Measurements from ENCODE around the gene OSBP2.
A peak's percentile ranks its signal among the peaks of the same experiment; 100 is the strongest.

Gene OSBP2

GRCh38 chr22:30668386-30668710 is 26.3 kb upstream of the OSBP2 start:
- Histone ChIP-seq H2BK12ac (ENCODE audit: low read length in 2 of 2) (peak overlapping the region in 1 of 2 experiments; percentile 15), H4K91ac (ENCODE audit: low read length) (no peak overlapping the region), H2AK5ac (ENCODE audit: low read length, severe bottlenecking) (no peak overlapping the region), H3K18ac (ENCODE audit: low read depth in 1 of 2, low read length in 2 of 2) (peak overlapping the region; percentile 77 to 87), H4K8ac (ENCODE audit: low read length) (peak overlapping the region; percentile 85), H3K9ac (ENCODE audit: low read length) (peak overlapping the region; percentile 97), H3K9me3 (ENCODE audit: control insufficient read depth, low read length) (no peaks in the 10 kb centered on the region), H2BK15ac (ENCODE audit: low read depth, poor library complexity, severe bottlenecking) (no peak overlapping the region), H3K4me3 (ENCODE audit: insufficient read depth in 1 of 2, low read depth in 1 of 2, low read length in 2 of 2) (peak overlapping the region; percentile 91 to 94), H3K14ac (ENCODE audit: low read length in 2 of 2) (no peak overlapping the region), H2BK5ac (ENCODE audit: low read depth, low read length, poor library complexity, severe bottlenecking) (no peak overlapping the region), H3K79me1 (replicated peaks; ENCODE audit: low read length, poor library complexity, severe bottlenecking) (peaks cover 21% of the 10 kb centered on the region), H3K27ac (ENCODE audit: low read length, poor library complexity, severe bottlenecking) (no peak overlapping the region), H3K23ac (ENCODE audit: low read length in 2 of 2) (peak overlapping the region in 1 of 2 experiments; percentile 34), H3K4me2 (ENCODE audit: low read length, poor library complexity, severe bottlenecking) (peak overlapping the region; percentile 79), H3K27me3 (ENCODE audit: control insufficient read depth in 1 of 2, insufficient read depth in 1 of 2, low read length in 2 of 2) (no peaks in the 10 kb centered on the region), H3K4ac (ENCODE audit: low read depth in 1 of 2, low read length in 2 of 2) (peak overlapping the region; percentile 42 to 49), H3K4me1 (ENCODE audit: control insufficient read depth, insufficient read depth, low read depth, low read length) (peaks cover 8% of the 10 kb centered on the region), H2BK120ac (ENCODE audit: low read depth, low read length) (no peak overlapping the region), H2AFZ (ENCODE audit: low read depth, low read length) (peak overlapping the region; percentile 95), H3K36me3 (ENCODE audit: control insufficient read depth in 1 of 2, insufficient read depth in 2 of 2, low read depth in 1 of 2, low read length in 2 of 2) (peaks cover 13 to 14% of the 10 kb centered on the region in 2 experiments)
- WGBS, result 24% methylated on average over 10 of the region's 10 CpGs
- DNase-seq, result no peak

- Histone ChIP-seq H3K14ac (ENCODE audit: low read length in 2 of 2) (no peak overlapping the region), H3K9me3 (ENCODE audit: control insufficient read depth, low read length) (no peaks in the 10 kb centered on the region), H2BK15ac (ENCODE audit: low read depth, poor library complexity, severe bottlenecking) (no peak overlapping the region), H3K4me1 (ENCODE audit: control insufficient read depth, insufficient read depth, low read depth, low read length) (peaks cover 7% of the 10 kb centered on the region), H2AFZ (ENCODE audit: low read depth, low read length) (no peak overlapping the region), H4K91ac (ENCODE audit: low read length) (no peak overlapping the region), H2BK120ac (ENCODE audit: low read depth, low read length) (no peak overlapping the region), H2BK5ac (ENCODE audit: low read depth, low read length, poor library complexity, severe bottlenecking) (no peak overlapping the region), H3K4me2 (ENCODE audit: low read length, poor library complexity, severe bottlenecking) (no peak overlapping the region), H2AK5ac (ENCODE audit: low read length, severe bottlenecking) (no peak overlapping the region), H3K9ac (ENCODE audit: low read length) (no peak overlapping the region), H3K36me3 (ENCODE audit: control insufficient read depth in 1 of 2, insufficient read depth in 2 of 2, low read depth in 1 of 2, low read length in 2 of 2) (no peaks in the 10 kb centered on the region), H2BK12ac (ENCODE audit: low read length in 2 of 2) (no peak overlapping the region), H3K27me3 (ENCODE audit: control insufficient read depth in 1 of 2, insufficient read depth in 1 of 2, low read length in 2 of 2) (peaks cover 0 to 12% of the 10 kb centered on the region in 2 experiments), H3K4me3 (ENCODE audit: insufficient read depth in 1 of 2, low read depth in 1 of 2, low read length in 2 of 2) (no peak overlapping the region), H3K4ac (ENCODE audit: low read depth in 1 of 2, low read length in 2 of 2) (no peak overlapping the region), H3K18ac (ENCODE audit: low read depth in 1 of 2, low read length in 2 of 2) (no peak overlapping the region), H4K8ac (ENCODE audit: low read length) (no peak overlapping the region), H3K23ac (ENCODE audit: low read length in 2 of 2) (no peak overlapping the region), H3K27ac (ENCODE audit: low read length, poor library complexity, severe bottlenecking) (no peak overlapping the region), H3K79me1 (replicated peaks; ENCODE audit: low read length, poor library complexity, severe bottlenecking) (peaks cover 6% of the 10 kb centered on the region)
- 86% methylated on average over 2 of the region's 3 CpGs for WGBS
- no peak for DNase-seq
Measured at GRCh38 chr22:30671071-30671470, 23.6 kb upstream of the OSBP2 start.

GRCh38 chr22:30673136-30673535 is 21.5 kb upstream of the OSBP2 start:
- WGBS, result 96% methylated on average over 4 of the region's 4 CpGs
- H3K27me3 ChIP-seq (ENCODE audit: control insufficient read depth in 1 of 2, insufficient read depth in 1 of 2, low read length in 2 of 2), result peaks cover 0 to 12% of the 10 kb centered on the region in 2 experiments
- no peak overlapping the region for H2AK5ac ChIP-seq (ENCODE audit: low read length, severe bottlenecking)
- H3K9me3 ChIP-seq (ENCODE audit: control insufficient read depth, low read length), result no peaks in the 10 kb centered on the region
- no peak overlapping the region for H3K9ac ChIP-seq (ENCODE audit: low read length)
- no peaks in the 10 kb centered on the region for H3K79me1 ChIP-seq (replicated peaks; ENCODE audit: low read length, poor library complexity, severe bottlenecking)
- no peak overlapping the region for H3K14ac ChIP-seq (ENCODE audit: low read length in 2 of 2)
- H4K8ac ChIP-seq (ENCODE audit: low read length), result no peak overlapping the region
- H4K91ac ChIP-seq (ENCODE audit: low read length), result no peak overlapping the region
- peaks cover 4% of the 10 kb centered on the region for H3K4me1 ChIP-seq (ENCODE audit: control insufficient read depth, insufficient read depth, low read depth, low read length)
- H3K36me3 ChIP-seq (ENCODE audit: control insufficient read depth in 1 of 2, insufficient read depth in 2 of 2, low read depth in 1 of 2, low read length in 2 of 2), result no peaks in the 10 kb centered on the region
- H2BK12ac ChIP-seq (ENCODE audit: low read length in 2 of 2), result no peak overlapping the region
- no peak overlapping the region for H2BK5ac ChIP-seq (ENCODE audit: low read depth, low read length, poor library complexity, severe bottlenecking)
- no peak for DNase-seq
- no peak overlapping the region for H3K4me2 ChIP-seq (ENCODE audit: low read length, poor library complexity, severe bottlenecking)
- no peak overlapping the region for H3K4ac ChIP-seq (ENCODE audit: low read depth in 1 of 2, low read length in 2 of 2)
- no peak overlapping the region for H3K27ac ChIP-seq (ENCODE audit: low read length, poor library complexity, severe bottlenecking)
- H3K4me3 ChIP-seq (ENCODE audit: insufficient read depth in 1 of 2, low read depth in 1 of 2, low read length in 2 of 2), result no peak overlapping the region
- no peak overlapping the region for H2BK120ac ChIP-seq (ENCODE audit: low read depth, low read length)
- no peak overlapping the region for H3K23ac ChIP-seq (ENCODE audit: low read length in 2 of 2)
- H3K18ac ChIP-seq (ENCODE audit: low read depth in 1 of 2, low read length in 2 of 2), result no peak overlapping the region
- no peak overlapping the region for H2BK15ac ChIP-seq (ENCODE audit: low read depth, poor library complexity, severe bottlenecking)
- H2AFZ ChIP-seq (ENCODE audit: low read depth, low read length), result no peak overlapping the region

GRCh38 chr22:30674482-30674881 is 20.2 kb upstream of the OSBP2 start:
- Histone ChIP-seq H3K79me1 (replicated peaks; ENCODE audit: low read length, poor library complexity, severe bottlenecking) (no peaks in the 10 kb centered on the region), H3K9me3 (ENCODE audit: control insufficient read depth, low read length) (no peaks in the 10 kb centered on the region), H3K27me3 (ENCODE audit: control insufficient read depth in 1 of 2, insufficient read depth in 1 of 2, low read length in 2 of 2) (peaks cover 0 to 16% of the 10 kb centered on the region in 2 experiments), H2BK15ac (ENCODE audit: low read depth, poor library complexity, severe bottlenecking) (no peak overlapping the region), H4K8ac (ENCODE audit: low read length) (no peak overlapping the region), H3K4me1 (ENCODE audit: control insufficient read depth, insufficient read depth, low read depth, low read length) (no peaks in the 10 kb centered on the region), H3K18ac (ENCODE audit: low read depth in 1 of 2, low read length in 2 of 2) (no peak overlapping the region), H3K27ac (ENCODE audit: low read length, poor library complexity, severe bottlenecking) (no peak overlapping the region), H3K4me2 (ENCODE audit: low read length, poor library complexity, severe bottlenecking) (no peak overlapping the region), H2BK120ac (ENCODE audit: low read depth, low read length) (no peak overlapping the region), H3K4ac (ENCODE audit: low read depth in 1 of 2, low read length in 2 of 2) (no peak overlapping the region), H2BK12ac (ENCODE audit: low read length in 2 of 2) (no peak overlapping the region), H2AK5ac (ENCODE audit: low read length, severe bottlenecking) (no peak overlapping the region), H3K9ac (ENCODE audit: low read length) (no peak overlapping the region), H4K91ac (ENCODE audit: low read length) (no peak overlapping the region), H3K4me3 (ENCODE audit: insufficient read depth in 1 of 2, low read depth in 1 of 2, low read length in 2 of 2) (no peak overlapping the region), H3K23ac (ENCODE audit: low read length in 2 of 2) (no peak overlapping the region), H2AFZ (ENCODE audit: low read depth, low read length) (no peak overlapping the region), H3K14ac (ENCODE audit: low read length in 2 of 2) (no peak overlapping the region), H3K36me3 (ENCODE audit: control insufficient read depth in 1 of 2, insufficient read depth in 2 of 2, low read depth in 1 of 2, low read length in 2 of 2) (no peaks in the 10 kb centered on the region), H2BK5ac (ENCODE audit: low read depth, low read length, poor library complexity, severe bottlenecking) (no peak overlapping the region)
- WGBS, result 74% methylated on average over 6 of the region's 6 CpGs
- no peak for DNase-seq
